Measurements from ENCODE around the gene LAMA3. TPM values are rescaled to one million over a fixed set of nuclear protein-coding genes. Genes with fewer than 3 reads are reported as not detected.

Gene LAMA3
- total and polyA plus RNA-seq, 2 of the 13 experiments (the other 11 are each of a cell fraction or from before 2014, with no cell fraction given): 0.45 to 2.2 TPM

DNA sequence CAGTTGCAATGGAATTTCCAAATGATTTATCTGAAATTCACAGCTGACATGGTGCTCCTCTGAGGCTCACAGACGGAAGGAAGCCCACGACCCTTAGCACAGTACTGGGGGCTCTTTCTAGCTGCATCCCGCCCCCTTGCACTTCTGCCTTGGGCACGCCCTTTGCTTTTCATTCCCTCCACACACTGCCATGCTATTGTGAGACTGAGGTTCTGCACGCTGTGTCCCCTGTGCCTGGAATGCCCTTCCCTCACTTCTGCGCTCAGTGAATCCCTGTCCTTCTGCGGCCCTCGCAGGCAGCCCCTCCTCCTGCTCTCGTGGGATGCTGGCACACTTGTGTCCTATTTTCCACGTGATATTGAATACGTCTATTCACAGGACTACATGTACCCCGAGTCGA is 189.9 kb downstream of the LAMA3 start:
- in situ Hi-C loops (cut with HindIII; ENCODE audit: extremely low pct_ligation_motif_present, low pct_unique_long_range_greater_than_20kb): no loop called here
- ATAC-seq (no peak), DNase-seq (ENCODE audit: low spot score) (no peak), FAIRE-seq (no peak)
- WGBS (ENCODE audit: low lambda C conversion rate): 87% methylated on average over 13 of the region's 13 CpGs
- Histone ChIP-seq H2AFZ (ENCODE audit: low read length) (no peak overlapping the region), H3K79me2 (ENCODE audit: insufficient read depth, low read length) (no peaks in the 10 kb centered on the region), H3K4me1 (ENCODE audit: insufficient read depth, low read length) (peaks cover 28% of the 10 kb centered on the region), H3K4me2 (ENCODE audit: low read depth, low read length) (no peak overlapping the region), H3K27me3 (ENCODE audit: control insufficient read depth in 1 of 2, insufficient read depth in 2 of 2, low read length in 2 of 2) (no peaks in the 10 kb centered on the region), H3K27ac (ENCODE audit: extremely low read length, insufficient read depth, low read length) (no peak overlapping the region), H3K9ac (ENCODE audit: insufficient read depth, low read depth, low read length) (no peak overlapping the region), H3K4me3 (replicated peaks in 1 of 3; ENCODE audit: insufficient read depth in 1 of 3, low read depth in 2 of 3, low read length in 3 of 3) (no peak overlapping the region), H4K20me1 (ENCODE audit: insufficient read depth, low read length) (no peaks in the 10 kb centered on the region), H3K9me3 (ENCODE audit: low read length) (no peaks in the 10 kb centered on the region), H3K36me3 (replicated peaks in 1 of 2; ENCODE audit: control insufficient read depth in 1 of 2, insufficient read depth in 2 of 2, low read length in 2 of 2) (no peaks in the 10 kb centered on the region)
- ChIA-PET POLR2A (no interaction called here), CTCF (ENCODE audit: low intra/inter-chr PET ratio, low total read pairs) (no interaction called here)
- intact Hi-C loops (cut with micrococcal nuclease; ENCODE audit: unreplicated experiment): no loop called here
- BruUV-seq (replicated peaks): no TSS peak
- no peak for TF ChIP-seq ZNF614 (CRISPR knock-in tag; IDR thresholded peaks at IDR 0.05; ENCODE audit: borderline replicate concordance)
- no peak for TF ChIP-seq PTBP1 (IDR thresholded peaks at IDR 0.05; ENCODE audit: low read depth, low read length, poor library complexity, severe bottlenecking)
- no peak for TF ChIP-seq ZNF543 (CRISPR knock-in tag; IDR thresholded peaks at IDR 0.05)
- TF ChIP-seq, protein P1, sequence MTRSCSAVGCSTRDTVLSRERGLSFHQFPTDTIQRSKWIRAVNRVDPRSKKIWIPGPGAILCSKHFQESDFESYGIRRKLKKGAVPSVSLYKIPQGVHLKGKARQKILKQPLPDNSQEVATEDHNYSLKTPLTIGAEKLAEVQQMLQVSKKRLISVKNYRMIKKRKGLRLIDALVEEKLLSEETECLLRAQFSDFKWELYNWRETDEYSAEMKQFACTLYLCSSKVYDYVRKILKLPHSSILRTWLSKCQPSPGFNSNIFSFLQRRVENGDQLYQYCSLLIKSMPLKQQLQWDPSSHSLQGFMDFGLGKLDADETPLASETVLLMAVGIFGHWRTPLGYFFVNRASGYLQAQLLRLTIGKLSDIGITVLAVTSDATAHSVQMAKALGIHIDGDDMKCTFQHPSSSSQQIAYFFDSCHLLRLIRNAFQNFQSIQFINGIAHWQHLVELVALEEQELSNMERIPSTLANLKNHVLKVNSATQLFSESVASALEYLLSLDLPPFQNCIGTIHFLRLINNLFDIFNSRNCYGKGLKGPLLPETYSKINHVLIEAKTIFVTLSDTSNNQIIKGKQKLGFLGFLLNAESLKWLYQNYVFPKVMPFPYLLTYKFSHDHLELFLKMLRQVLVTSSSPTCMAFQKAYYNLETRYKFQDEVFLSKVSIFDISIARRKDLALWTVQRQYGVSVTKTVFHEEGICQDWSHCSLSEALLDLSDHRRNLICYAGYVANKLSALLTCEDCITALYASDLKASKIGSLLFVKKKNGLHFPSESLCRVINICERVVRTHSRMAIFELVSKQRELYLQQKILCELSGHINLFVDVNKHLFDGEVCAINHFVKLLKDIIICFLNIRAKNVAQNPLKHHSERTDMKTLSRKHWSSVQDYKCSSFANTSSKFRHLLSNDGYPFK (CRISPR knock-in tag; IDR thresholded peaks at IDR 0.05; ENCODE audit: borderline replicate concordance): no peak
- TF ChIP-seq, protein P2, sequence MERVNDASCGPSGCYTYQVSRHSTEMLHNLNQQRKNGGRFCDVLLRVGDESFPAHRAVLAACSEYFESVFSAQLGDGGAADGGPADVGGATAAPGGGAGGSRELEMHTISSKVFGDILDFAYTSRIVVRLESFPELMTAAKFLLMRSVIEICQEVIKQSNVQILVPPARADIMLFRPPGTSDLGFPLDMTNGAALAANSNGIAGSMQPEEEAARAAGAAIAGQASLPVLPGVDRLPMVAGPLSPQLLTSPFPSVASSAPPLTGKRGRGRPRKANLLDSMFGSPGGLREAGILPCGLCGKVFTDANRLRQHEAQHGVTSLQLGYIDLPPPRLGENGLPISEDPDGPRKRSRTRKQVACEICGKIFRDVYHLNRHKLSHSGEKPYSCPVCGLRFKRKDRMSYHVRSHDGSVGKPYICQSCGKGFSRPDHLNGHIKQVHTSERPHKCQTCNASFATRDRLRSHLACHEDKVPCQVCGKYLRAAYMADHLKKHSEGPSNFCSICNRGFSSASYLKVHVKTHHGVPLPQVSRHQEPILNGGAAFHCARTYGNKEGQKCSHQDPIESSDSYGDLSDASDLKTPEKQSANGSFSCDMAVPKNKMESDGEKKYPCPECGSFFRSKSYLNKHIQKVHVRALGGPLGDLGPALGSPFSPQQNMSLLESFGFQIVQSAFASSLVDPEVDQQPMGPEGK (CRISPR knock-in tag; IDR thresholded peaks at IDR 0.05): no peak
- TF ChIP-seq THAP11 (CRISPR knock-in tag; IDR thresholded peaks at IDR 0.05): no peak
- no peak for TF ChIP-seq BRCA1 (CRISPR knock-in tag; IDR thresholded peaks at IDR 0.05)
- TF ChIP-seq GATA4 (IDR thresholded peaks at IDR 0.05; ENCODE audit: borderline replicate concordance, low read depth): no peak
- no peak for TF ChIP-seq PAX8 (CRISPR knock-in tag; IDR thresholded peaks at IDR 0.05; ENCODE audit: borderline replicate concordance)
- TF ChIP-seq KLF6 (CRISPR knock-in tag; IDR thresholded peaks at IDR 0.05): no peak
- no peak for TF ChIP-seq ATAD3A (CRISPR knock-in tag; IDR thresholded peaks at IDR 0.05)
- TF ChIP-seq, protein P3, sequence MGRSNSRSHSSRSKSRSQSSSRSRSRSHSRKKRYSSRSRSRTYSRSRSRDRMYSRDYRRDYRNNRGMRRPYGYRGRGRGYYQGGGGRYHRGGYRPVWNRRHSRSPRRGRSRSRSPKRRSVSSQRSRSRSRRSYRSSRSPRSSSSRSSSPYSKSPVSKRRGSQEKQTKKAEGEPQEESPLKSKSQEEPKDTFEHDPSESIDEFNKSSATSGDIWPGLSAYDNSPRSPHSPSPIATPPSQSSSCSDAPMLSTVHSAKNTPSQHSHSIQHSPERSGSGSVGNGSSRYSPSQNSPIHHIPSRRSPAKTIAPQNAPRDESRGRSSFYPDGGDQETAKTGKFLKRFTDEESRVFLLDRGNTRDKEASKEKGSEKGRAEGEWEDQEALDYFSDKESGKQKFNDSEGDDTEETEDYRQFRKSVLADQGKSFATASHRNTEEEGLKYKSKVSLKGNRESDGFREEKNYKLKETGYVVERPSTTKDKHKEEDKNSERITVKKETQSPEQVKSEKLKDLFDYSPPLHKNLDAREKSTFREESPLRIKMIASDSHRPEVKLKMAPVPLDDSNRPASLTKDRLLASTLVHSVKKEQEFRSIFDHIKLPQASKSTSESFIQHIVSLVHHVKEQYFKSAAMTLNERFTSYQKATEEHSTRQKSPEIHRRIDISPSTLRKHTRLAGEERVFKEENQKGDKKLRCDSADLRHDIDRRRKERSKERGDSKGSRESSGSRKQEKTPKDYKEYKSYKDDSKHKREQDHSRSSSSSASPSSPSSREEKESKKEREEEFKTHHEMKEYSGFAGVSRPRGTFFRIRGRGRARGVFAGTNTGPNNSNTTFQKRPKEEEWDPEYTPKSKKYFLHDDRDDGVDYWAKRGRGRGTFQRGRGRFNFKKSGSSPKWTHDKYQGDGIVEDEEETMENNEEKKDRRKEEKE (IDR thresholded peaks at IDR 0.05): no peak
- TF ChIP-seq, protein P4, sequence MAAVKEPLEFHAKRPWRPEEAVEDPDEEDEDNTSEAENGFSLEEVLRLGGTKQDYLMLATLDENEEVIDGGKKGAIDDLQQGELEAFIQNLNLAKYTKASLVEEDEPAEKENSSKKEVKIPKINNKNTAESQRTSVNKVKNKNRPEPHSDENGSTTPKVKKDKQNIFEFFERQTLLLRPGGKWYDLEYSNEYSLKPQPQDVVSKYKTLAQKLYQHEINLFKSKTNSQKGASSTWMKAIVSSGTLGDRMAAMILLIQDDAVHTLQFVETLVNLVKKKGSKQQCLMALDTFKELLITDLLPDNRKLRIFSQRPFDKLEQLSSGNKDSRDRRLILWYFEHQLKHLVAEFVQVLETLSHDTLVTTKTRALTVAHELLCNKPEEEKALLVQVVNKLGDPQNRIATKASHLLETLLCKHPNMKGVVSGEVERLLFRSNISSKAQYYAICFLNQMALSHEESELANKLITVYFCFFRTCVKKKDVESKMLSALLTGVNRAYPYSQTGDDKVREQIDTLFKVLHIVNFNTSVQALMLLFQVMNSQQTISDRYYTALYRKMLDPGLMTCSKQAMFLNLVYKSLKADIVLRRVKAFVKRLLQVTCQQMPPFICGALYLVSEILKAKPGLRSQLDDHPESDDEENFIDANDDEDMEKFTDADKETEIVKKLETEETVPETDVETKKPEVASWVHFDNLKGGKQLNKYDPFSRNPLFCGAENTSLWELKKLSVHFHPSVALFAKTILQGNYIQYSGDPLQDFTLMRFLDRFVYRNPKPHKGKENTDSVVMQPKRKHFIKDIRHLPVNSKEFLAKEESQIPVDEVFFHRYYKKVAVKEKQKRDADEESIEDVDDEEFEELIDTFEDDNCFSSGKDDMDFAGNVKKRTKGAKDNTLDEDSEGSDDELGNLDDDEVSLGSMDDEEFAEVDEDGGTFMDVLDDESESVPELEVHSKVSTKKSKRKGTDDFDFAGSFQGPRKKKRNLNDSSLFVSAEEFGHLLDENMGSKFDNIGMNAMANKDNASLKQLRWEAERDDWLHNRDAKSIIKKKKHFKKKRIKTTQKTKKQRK (IDR thresholded peaks at IDR 0.05; ENCODE audit: low read length): no peak
